Esophagus (tissue), 2 donors: ENCODE measurements around the gene WIPF3. TPM values are rescaled to one million over a fixed set of nuclear protein-coding genes. Genes with fewer than 3 reads are reported as not detected.
"Not testable (repeated sequence)": the region's sequence is repeated elsewhere in the genome, so short reads cannot be mapped to it uniquely, and the experiment has no call there.

ENCODE experiments used
- H3K27ac ChIP-seq, 2 donors: one replicate each; pipeline ENCODE4 v1.5.1; 2013; ENCODE audit warnings: low read depth in 2 of 2, mild to moderate bottlenecking in 2 of 2, inconsistent platforms in 1 of 2, low read length in 1 of 2, moderate library complexity in 1 of 2
- H3K27me3 ChIP-seq, 2 donors: one replicate each; pipeline ENCODE4 v1.6.1; 2013; ENCODE audit warnings: low read length in 2 of 2, control low read depth in 1 of 2, mild to moderate bottlenecking in 1 of 2; ENCODE audit not compliant: insufficient read depth in 2 of 2, control insufficient read depth in 1 of 2
- H3K36me3 ChIP-seq, 2 donors: one replicate each; pipeline ENCODE4 v1.6.1; 2013; ENCODE audit warnings: low read length in 1 of 2; ENCODE audit not compliant: control insufficient read depth in 2 of 2, insufficient read depth in 2 of 2
- H3K4me1 ChIP-seq, 2 donors: one replicate each; pipeline ENCODE4 v1.6.1; 2013; ENCODE audit warnings: low read length in 1 of 2; ENCODE audit not compliant: control insufficient read depth in 2 of 2, insufficient read depth in 2 of 2
- H3K4me3 ChIP-seq, 2 donors: one replicate each; pipeline ENCODE4 v1.5.1; 2013; ENCODE audit warnings: low read length in 2 of 2, mild to moderate bottlenecking in 2 of 2, low read depth in 1 of 2, moderate library complexity in 1 of 2
- H3K9me3 ChIP-seq, 2 donors: one replicate each; pipeline ENCODE4 v1.6.1; 2013; ENCODE audit warnings: mild to moderate bottlenecking in 2 of 2, low read depth in 1 of 2, low read length in 1 of 2, moderate library complexity in 1 of 2; ENCODE audit not compliant: control insufficient read depth in 2 of 2, insufficient read depth in 1 of 2
- WGBS, 2 donors: extraction: QIAGEN DNeasy Blood & Tissue Kit; methylation state at CpG; one replicate each; pipeline ENCODE4 v1.1.7; 2013; 5-methylcytosine and 5-hydroxymethylcytosine counted together
- polyA plus RNA-seq, 2 donors: library from polyadenylated mRNA; stranded (reverse); fragments of 200-250 nt; gene quantifications; one replicate each; pipeline ENCODE4 v1.2.3, GENCODE V29; 2013
- donor health status: healthy with polysubstance abuse.
- donor health status: Bipolar disorder and iron deficiency.

The WIPF3 gene
- polyA plus RNA-seq, 2 donors, result 0.56 to 1.2 TPM

DNA sequence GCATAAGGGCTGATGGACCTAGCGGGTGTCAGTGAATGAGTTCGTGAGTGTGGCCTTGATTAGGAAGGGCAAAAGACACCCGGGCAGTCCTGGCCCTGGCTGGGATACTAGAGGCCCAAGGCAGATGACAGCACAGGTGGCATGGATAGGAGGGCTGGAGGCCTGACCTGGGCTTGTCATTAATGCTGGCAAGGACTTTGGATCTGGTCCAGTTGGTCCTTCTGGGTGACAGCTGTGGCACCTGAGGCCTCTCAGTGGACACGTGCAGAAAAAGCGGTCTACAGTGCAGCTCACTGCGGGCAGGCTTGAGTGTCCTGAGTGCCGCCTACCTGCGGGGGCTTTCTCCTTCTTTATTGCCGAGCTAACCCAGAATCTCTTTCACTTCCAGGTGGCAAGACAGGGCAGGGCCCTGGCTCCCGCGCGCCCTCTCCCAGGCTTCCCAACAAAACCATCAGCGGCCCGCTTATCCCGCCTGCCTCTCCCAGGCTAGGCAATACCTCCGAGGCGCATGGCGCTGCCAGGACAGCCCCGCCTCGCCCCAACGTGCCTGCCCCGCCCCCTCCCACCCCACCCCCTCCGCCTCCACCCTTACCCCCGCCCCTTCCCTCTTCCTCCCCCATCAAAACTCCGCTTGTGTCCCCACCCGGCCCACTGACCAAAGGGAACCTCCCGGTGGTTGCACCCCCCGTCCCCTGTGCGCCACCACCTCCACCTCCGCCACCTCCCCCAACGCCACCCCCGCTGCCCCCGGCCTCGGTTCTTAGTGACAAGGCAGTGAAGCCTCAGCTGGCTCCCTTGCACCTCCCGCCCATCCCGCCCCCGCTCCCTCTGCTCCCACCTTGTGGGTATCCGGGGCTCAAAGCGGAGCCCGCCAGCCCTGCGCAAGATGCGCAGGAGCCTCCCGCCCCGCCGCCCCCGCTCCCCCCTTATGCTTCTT lies 77.4 kb downstream of the WIPF3 start:
- no peaks in the 10 kb centered on the region for H3K9me3 ChIP-seq
- H3K27me3 ChIP-seq, result no peaks in the 10 kb centered on the region
- no peak overlapping the region for H3K27ac ChIP-seq
- peak overlapping the region in 1 of 2 donors; percentile 13 for H3K4me3 ChIP-seq
- no peaks in the 10 kb centered on the region for H3K36me3 ChIP-seq
- peaks cover 3 to 5% of the 10 kb centered on the region in 2 donors for H3K4me1 ChIP-seq
- WGBS, 2 donors, result 18 to 34% methylated on average over 31 to 46 of the region's 46 CpGs

DNA sequence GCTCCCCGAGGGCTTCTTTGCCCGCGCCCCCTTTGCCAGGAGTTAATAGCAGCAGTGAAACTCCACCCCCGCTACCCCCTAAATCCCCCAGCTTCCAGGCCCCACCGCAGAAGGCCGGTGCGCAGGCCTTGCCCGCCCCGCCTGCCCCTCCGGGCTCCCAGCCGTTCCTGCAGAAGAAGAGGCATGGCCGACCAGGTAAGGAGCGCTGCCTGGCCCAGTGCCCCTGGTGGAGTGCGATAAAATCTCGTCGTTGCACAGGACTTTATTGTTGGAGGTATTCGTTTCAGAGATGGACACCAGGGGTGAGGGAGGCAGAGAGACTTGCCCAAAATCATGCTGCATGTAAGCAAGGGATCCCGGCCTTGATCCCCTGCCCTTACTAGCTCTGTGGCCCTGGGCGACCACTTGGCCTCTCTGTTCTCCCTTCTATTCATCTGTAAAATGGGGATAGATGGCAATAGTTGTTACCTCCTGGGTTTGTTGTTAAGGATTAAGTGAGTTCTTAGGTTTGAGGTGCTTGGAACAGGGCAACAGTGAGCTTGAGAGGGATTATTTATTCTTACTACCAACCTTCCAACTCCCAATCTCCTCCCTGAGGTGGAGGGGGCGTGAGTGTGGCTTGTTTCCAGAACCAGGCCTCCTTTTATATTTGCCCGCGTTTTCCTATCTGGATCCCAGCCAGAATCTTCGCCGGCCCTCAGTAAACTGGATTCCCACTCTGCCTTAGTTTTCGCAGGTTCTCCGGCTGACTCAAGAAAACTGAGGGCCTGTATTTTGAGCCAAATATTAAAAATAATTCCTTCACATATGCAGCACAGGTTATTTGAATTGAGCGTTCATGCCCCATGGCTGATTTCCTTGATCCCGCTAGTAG lies 78.3 kb downstream of the WIPF3 start:
- no peaks in the 10 kb centered on the region for H3K36me3 ChIP-seq
- H3K9me3 ChIP-seq, result no peaks in the 10 kb centered on the region
- peak overlapping the region in 1 of 2 donors; percentile 13 for H3K4me3 ChIP-seq
- peak overlapping the region in 1 of 2 donors; percentile 23 for H3K27ac ChIP-seq
- 26 to 35% methylated on average over 28 of the region's 28 CpGs for WGBS, 2 donors
- peaks cover 3 to 5% of the 10 kb centered on the region in 2 donors for H3K4me1 ChIP-seq
- H3K27me3 ChIP-seq, result no peaks in the 10 kb centered on the region

DNA sequence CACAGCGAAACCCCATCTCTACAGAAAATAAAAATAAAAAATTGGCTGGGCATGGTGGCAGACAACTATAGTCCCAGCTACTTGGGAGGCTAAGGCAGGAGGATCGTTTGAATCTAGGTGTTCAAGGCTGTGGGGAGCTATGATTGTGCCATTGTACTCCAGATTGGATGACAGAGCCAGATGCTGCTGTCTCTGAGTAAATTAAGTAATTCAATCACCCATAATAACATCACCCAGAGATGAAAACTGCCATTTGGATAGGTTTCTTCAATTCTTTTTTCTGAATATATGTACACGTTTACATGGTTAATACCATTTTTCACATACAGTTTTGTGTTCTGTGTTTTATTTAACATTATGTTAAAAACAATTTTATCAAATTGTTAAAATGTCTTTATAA lies 79.3 kb downstream of the WIPF3 start:
- Histone ChIP-seq H3K27ac (no peak overlapping the region), H3K4me3 (no peak overlapping the region), H3K4me1 (peaks cover 3 to 5% of the 10 kb centered on the region in 2 donors), H3K27me3 (no peaks in the 10 kb centered on the region), H3K9me3 (no peaks in the 10 kb centered on the region), H3K36me3 (no peaks in the 10 kb centered on the region)
- WGBS, 2 donors, result 84 to 95% methylated on average over 3 of the region's 3 CpGs

DNA sequence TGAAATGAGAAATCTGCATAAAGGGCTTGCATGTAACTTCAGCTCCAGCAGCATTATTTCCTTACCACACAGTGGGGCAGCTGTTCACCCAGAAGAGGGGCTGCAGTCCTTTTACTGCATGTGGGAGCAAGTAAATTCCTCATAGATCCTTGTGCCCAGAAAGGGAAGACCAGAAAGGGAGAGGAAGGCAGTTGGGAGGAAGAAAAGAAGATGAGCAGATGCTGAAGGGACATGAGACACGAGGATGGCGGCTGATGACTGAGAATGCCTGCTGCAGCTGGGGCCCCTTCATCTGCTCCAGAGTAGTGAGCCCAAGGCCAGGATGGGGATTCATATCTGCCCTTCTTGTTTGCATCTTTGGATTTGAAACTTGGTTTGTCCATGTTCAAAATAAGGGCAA lies 80.5 kb downstream of the WIPF3 start:
- no peak overlapping the region for H3K4me3 ChIP-seq
- no peaks in the 10 kb centered on the region for H3K36me3 ChIP-seq
- no peaks in the 10 kb centered on the region for H3K9me3 ChIP-seq
- WGBS, 2 donors, result 94 to 96% methylated on average over 2 of the region's 2 CpGs
- peaks cover 3 to 5% of the 10 kb centered on the region in 2 donors for H3K4me1 ChIP-seq
- no peaks in the 10 kb centered on the region for H3K27me3 ChIP-seq
- H3K27ac ChIP-seq, result no peak overlapping the region

DNA sequence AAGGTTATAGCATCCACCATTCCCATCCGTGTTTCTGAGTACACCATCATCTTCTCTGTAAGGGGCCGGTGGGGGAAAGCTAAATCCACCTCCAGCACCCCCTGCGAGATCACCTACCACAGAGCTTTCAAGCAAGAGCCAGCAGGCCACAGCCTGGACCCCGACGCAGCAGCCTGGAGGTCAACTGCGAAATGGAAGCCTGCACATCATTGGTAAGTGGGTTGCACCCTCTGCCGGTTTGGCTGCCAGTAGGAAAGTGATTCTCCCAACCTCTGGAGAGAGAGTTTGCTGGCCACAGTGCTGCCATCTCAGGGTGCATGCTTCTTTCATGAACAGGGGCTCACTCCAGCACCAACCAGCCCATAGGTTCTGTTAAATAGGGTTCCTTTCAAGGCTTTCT lies 81.7 kb downstream of the WIPF3 start:
- Histone ChIP-seq H3K36me3 (no peaks in the 10 kb centered on the region), H3K27me3 (no peaks in the 10 kb centered on the region), H3K9me3 (no peaks in the 10 kb centered on the region), H3K4me1 (peaks cover 3 to 5% of the 10 kb centered on the region in 2 donors), H3K27ac (no peak overlapping the region), H3K4me3 (no peak overlapping the region)
- WGBS, 2 donors, result 88 to 89% methylated on average over 7 of the region's 7 CpGs

DNA sequence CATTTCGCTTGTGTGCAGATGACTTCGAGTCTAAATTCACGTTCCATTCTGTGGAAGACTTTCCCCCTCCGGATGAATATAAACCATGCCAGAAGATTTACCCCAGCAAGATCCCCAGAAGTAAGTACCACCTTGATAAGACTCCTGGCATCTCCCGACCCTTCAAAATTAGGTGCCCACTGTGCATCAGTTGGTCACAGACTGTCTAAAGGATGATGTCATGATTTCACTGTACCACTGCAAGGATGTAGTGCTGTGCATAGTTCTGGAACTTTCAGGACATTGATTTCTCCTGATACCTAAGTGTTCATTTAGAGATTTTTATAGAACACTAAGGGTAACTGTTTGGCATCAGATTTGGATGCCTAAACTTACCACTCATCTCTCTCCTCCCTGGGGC lies 83.0 kb downstream of the WIPF3 start:
- Histone ChIP-seq H3K27ac (no peak overlapping the region), H3K27me3 (no peaks in the 10 kb centered on the region), H3K4me3 (no peak overlapping the region), H3K9me3 (no peaks in the 10 kb centered on the region), H3K36me3 (no peaks in the 10 kb centered on the region), H3K4me1 (no peaks in the 10 kb centered on the region)
- 92 to 95% methylated on average over 5 of the region's 5 CpGs for WGBS, 2 donors

DNA sequence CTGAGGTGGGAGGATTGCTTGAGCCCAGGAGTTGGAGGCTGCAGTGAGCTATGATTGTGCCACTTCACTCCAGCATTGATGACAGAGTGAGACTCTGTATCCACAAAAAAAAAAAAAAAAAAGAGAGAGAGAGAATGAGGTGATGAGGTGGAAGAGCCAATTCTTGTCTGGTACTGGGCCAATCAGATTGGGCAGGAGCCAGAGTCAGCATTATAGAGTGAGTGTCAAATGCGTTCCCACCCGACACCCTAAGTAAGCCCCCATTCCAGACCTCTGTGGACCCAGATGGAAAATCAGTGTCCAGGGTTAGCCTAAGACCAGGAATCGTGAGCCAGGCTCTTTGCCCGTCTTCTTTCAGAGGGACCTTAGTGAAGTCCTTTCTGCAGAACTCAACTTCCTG lies 83.9 kb downstream of the WIPF3 start:
- no peak overlapping the region for H3K4me3 ChIP-seq
- H3K27ac ChIP-seq, result no peak overlapping the region
- H3K27me3 ChIP-seq, result no peaks in the 10 kb centered on the region
- 87 to 95% methylated on average over 4 of the region's 4 CpGs for WGBS, 2 donors
- no peaks in the 10 kb centered on the region for H3K9me3 ChIP-seq
- H3K4me1 ChIP-seq, result no peaks in the 10 kb centered on the region
- no peaks in the 10 kb centered on the region for H3K36me3 ChIP-seq

DNA sequence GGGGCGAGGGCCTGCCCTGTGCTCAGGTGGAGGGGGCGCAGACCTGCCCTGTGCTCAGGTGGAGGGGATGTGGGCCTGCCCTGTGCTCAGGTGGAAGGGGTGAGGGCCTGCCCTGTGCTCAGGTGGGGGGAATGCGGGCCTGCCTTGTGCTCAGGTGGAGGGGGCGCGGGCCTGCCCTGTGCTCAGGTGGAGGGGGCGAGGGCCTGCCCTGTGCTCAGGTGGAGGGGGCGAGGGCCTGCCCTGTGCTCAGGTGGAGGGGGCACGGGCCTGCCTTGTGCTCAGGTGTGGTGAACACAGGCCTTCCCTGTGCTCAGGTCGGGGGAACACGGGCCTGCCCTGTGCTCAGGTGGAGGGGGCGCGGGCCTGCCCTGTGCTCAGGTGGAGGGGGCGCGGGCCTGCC lies 84.5 kb downstream of the WIPF3 start:
- H3K36me3 ChIP-seq, result not testable (repeated sequence)
- WGBS, 2 donors, result 72 to 92% methylated on average over 5 to 14 of the region's 14 CpGs

DNA sequence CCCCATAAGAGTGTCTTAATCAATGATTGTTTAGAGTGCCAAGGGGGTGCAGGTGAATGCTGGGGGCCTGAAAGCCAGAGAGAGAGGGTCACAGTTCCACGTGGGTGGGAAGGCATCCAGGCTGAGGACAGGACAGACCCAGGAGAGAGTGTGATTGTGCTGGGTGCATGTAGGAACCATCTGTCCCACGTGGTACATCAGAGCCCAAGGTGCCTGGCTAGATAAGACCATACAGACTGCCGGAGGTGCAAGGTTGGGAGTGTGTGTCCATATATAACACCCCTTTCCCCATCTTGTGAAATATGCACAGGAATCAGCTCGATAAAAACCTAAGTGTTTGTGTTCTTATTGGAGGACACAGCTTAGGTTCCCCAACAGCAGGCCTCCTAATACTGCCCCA lies 85.5 kb downstream of the WIPF3 start:
- 85 to 89% methylated on average over 4 of the region's 4 CpGs for WGBS, 2 donors
- Histone ChIP-seq H3K36me3 (no peaks in the 10 kb centered on the region), H3K27ac (no peak overlapping the region)

More for the DNA sequence above, 84.5 kb downstream of the WIPF3 start:
- not testable (repeated sequence) for H3K4me3 ChIP-seq, H3K27me3 ChIP-seq, H3K27ac ChIP-seq, H3K4me1 ChIP-seq, H3K9me3 ChIP-seq

More for the DNA sequence above, 85.5 kb downstream of the WIPF3 start:
- H3K4me1 ChIP-seq, result no peaks in the 10 kb centered on the region
- H3K9me3 ChIP-seq, result no peaks in the 10 kb centered on the region
- no peak overlapping the region for H3K4me3 ChIP-seq
- H3K27me3 ChIP-seq, result no peaks in the 10 kb centered on the region
